HG02885 (cell line): ENCODE measurements around the gene USP5.
A peak's percentile ranks its signal among the peaks of the same experiment; 100 is the strongest.

Source experiments
- ATAC-seq: cut with Tn5 transposase; IDR thresholded peaks from one replicate; pipeline ENCODE4 v1.9.1; 2021; ENCODE audit warnings: mild to moderate bottlenecking; ENCODE audit not compliant: unreplicated experiment, poor library complexity

USP5 gene

DNA sequence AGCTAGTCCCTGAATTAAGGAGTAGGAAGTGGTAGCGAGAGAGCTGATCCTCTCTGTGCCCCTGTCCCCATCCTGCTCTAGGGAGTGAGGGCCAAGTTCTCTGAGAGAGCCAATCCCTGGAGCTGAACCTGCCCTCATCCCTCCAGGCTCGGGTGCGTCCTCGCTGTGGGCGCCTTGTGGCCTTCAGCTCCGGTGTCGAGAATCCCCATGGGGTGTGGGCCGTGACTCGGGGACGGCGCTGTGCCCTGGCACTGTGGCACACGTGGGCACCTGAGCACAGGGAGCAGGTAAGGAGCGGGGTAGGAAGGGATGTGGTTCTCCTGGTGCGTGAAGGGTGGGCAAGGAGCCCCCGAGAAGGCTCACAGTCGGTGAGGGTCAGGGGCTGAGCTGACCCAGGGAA lies 13.1 kb upstream of the USP5 start:
- ATAC-seq, result no peak

DNA sequence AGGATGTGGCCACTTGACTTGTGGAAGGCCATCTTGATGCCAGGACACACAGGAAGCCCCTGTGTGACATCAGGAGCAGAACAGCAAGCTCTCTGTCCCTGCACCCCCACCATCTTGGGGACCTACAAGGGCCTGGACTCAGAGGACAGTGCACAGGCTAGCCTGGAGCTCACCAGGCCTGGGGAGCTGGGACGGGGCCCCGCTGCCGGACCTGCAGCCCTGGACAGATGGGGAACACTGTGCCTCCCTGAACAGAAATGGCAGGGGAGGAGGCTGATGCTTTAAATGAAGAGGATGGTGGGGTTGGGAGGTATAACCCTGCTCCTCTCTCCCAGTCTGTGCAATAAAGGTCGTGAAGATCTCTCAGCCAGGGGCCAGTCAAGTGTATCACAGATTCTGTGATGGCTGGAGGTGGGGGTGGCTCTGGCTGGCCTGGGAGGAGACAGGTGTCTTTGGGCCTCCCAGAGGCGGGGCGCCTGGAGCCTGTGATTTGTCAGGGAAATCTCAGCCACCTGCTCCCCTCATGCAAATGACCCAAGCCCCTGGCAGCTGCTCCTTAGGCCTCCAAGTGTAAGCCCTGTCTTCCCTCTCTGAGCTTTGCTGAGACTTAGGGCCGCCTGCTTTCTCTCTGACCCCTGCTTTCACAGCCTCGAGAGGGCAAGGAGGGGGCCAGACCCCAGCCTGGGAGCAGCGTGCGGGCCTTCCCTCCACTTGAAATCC lies 12.3 kb upstream of the USP5 start:
- peak; percentile 84 for ATAC-seq

DNA sequence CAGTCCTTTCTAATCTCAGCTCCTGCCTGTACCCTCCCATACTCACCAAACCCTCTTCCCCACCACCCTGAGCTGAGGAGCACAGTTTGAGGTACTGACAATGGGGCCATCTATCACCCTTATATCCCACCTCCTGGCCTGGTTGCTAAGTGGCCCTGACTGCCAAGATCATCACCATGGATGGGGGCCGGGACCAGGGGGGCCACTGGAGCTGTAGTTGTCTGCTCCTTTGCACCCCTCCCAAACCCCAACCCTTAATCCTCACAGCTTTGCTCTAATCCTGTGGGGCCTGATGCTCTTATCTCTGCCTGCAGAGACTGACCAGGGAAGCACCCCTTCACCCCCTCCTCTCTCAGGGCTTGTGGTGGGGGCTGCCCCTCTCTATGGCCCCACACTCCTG lies 11.6 kb upstream of the USP5 start:
- ATAC-seq, result no peak

DNA sequence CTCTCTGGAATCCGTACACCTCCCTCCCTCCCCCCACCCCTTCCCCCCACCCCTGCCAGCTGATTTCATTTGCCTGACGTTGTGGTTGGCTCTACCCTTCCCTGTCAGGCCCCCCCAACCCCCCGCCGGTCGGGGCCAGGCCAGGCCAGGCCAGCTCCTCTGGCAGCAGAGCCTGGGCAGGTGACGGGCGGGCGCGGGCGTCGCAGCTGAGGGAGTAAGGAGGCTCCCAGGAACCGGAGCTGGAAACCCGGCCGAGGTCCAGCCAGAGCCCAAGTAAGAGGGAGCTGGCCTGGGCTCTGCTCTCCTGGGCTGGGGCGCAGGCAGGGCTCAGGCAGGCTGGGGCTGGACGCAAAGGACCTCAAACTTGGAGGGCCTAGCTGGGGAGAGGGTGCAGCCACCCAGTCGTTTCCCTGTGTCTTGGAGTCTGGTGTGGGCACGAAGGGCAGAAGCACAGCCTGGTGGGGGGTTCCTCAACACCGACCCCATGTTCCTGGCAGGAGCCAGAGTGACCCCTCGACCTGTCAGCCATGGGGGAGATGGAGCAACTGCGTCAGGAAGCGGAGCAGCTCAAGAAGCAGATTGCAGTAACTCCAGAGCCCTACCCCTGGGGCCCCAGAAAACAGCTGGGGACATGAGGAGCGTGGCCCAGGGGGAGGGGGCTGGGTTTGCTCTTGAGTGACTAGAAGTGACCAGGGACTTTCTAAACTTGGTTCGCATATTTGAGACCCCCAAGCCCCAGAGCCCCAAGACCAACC lies 11.0 kb upstream of the USP5 start, which contains the start of gene GNB3:
GNB3 (plus strand) TSS at position 165 of the 755 bp plus-strand sequence; CDS start at position 528, 363 bp downstream.
- no peak for ATAC-seq

DNA sequence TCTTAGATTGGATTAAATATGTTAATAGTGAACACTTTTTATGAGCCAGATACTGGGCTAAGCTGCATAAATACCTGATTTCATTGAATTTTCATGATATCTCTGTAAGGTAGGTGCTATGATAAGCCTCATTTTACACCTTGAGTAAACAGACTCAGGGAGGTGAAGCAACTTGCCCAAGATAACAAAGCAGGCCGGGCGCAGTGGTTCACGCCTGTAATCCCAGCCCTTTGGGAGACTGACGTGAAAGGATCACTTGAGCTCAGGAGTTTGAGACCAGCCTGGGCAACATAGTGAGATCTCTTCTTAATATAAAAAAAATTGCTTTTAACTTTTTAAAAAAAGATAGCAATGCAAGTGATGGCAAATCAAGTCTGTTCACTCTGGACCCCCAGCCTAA lies 9.9 kb upstream of the USP5 start:
- ATAC-seq, result no peak

DNA sequence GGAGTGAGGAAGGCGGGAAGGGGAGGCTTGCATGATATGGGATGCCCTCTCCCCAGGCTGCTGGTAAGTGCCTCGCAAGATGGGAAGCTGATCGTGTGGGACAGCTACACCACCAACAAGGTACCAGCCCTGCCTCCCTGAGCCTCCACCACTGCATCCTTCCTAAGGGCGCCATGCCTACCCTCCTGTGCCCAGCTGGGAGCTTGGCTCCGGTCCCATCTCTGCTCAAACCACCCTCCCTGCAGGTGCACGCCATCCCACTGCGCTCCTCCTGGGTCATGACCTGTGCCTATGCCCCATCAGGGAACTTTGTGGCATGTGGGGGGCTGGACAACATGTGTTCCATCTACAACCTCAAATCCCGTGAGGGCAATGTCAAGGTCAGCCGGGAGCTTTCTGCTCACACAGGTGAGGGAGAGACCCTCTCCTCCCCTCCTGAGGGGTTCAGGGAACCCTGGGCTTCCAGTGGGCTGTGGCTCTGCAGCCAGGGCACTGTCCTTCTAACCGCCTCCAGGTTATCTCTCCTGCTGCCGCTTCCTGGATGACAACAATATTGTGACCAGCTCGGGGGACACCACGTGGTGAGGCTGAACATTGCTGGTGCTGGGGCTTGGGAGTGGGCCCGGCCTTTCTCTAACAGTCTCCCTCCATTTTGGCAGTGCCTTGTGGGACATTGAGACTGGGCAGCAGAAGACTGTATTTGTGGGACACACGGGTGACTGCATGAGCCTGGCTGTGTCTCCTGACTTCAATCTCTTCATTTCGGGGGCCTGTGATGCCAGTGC lies 8.6 kb upstream of the USP5 start:
- ATAC-seq, result no peak

DNA sequence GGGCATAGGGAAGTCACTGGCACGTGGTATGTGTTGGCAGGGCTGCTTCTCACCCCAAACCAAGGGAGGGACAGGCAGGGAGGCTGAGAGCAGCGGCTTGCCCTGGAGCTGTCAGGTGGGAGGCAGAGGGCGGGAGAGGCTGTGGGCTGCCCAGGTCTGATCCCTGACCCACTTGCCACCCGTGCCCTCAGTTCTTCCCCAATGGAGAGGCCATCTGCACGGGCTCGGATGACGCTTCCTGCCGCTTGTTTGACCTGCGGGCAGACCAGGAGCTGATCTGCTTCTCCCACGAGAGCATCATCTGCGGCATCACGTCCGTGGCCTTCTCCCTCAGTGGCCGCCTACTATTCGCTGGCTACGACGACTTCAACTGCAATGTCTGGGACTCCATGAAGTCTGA lies 6.6 kb upstream of the USP5 start:
- ATAC-seq, result no peak

DNA sequence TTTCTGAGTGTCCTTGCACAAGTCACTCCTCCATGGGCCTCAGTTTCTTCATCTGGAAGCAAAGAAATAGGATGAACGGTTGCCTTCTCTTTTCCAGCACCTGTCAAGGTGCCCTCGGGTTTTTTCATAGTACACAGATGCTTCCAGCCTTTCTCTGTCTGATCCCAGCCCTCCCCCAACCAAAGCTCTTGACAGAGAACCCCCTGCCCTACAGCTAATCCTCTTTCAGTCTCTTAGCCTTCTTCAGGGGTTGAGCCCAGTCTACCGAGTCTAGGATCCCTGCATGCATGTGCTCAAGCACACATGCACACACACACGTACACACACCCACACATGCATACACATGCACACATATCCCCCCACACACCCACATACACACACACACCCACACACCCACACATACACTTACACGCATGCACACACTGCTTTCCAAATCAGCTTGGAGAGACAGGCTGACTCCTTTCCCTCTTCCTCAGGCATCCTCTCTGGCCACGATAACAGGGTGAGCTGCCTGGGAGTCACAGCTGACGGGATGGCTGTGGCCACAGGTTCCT lies 5.6 kb upstream of the USP5 start:
- no peak for ATAC-seq

DNA sequence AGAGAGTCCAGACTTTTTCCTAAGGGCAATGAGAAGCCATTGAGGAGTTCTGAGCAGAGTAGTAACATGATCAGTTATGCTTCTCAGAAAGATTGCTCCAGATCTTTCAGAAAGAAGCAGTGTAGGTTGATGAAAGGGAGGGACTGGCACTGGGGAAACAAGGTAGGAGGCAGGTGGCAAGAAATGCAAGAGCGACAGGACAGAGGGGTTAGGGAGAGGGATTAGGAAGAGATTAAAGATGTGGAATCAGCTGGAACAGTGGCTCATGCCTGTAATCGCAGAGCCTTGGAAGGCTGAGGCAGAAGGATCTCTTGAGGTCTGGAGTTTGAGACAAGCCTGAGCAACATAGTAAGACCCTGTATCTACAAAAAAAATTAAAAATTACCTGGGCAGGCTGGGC lies 4.3 kb upstream of the USP5 start:
- no peak for ATAC-seq

DNA sequence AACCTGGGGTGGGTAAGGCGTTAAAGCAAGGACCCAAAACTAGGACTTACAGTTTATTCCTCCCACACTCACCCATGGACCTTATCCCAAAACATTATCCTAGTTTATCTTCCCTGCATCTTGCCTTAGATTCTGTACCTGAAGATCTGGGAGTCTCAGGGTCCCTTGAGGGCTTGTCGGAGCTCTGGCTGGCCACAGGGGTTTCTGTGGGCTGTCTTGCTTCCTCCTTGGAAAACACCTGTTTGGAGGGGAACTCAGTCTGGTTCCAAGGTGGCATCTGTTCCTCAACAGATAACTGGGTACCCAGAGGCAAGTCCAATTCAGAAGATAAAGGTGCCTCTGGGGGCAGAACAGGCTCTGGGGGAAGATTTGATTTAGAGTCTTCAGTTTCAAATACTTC lies 2.5 kb upstream of the USP5 start:
- no peak for ATAC-seq

DNA sequence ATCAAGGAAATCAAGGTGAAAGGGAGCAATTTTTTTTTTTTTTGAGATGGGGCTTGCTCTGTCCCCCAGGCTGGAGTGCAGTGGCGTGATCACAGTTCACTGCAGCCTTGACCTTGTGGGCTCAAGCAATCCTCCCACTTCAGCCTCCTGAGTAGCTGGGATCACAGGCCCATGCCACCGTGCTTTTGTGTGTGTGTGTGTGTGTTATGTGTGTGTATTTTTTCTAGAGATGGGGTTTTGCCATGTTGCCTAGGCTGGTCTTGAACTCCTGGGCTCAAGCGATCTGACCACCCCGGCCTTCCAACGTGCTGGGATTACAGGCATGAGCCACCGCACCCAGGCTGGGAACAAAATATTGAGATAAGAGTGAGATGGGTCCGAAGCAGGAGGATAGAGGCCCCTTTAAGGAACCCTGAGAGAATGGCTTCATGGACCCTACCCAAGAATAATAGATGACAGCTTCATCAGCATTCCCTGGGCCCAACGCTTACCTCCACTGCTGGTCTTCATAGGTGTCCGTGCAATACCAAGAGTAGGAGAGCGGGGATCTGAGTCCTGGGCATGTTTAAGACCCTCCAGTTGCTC lies 1.9 kb upstream of the USP5 start:
- no peak for ATAC-seq

DNA sequence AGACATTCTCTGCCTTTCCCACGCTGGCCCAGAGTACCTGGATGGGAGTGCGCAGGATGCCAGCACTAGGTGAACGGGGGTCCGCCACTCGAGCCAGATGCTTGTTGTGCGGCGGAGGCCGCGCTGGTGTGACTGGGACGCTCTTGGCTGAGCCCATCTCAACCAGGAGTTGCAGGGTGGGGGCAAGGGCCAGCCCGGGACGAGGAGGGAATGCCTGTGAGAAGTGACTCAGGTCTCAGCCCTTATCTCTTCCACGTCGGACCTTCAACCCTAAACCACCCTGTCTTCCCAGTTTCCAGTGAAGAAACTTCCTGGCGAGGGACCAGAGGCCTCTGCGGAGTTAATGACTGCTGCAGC lies 1.2 kb upstream of the USP5 start:
- ATAC-seq, result no peak

DNA sequence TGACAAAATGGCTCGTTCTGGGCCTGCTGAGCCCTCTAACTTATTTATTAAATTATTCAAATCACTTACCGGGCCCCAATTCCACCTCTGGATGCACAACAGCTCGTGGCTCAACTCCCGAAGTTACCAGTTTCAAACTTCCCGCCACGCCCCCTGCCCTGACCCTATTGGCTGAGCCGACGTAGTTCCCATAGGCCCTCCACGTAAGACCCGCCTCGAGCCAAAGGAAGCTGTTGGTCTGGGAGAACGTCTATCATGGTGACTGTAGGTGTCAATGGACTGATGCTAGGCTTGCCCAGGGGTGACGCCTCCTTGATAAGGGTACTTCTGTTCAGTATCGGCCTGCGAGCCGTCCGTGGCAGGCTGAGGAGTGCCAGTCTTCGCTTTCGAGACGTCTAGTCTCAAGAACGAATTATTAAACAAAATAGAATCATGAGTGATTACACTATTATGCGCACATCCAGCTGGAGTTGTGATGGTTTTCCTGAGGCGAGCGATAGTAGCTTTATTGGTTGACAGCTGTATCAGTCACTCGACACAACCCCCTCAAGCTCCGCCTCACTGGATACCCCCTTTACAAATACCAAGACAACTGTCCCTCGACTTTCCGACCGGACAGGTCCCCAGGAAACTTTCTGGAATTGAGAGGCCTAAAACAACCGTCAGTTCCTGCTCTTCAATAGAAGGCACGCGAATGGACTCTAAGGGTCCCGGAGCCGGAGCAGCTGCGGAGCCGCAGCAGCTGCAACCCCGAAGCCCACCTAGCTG lies 613 bp upstream of the USP5 start, which contains the start of gene CDCA3:
CDCA3 (minus strand) TSS at position 134 of the 768 bp plus-strand sequence. CDS start 334 bp downstream, outside the sequence.
- peak; percentile 59 for ATAC-seq

DNA sequence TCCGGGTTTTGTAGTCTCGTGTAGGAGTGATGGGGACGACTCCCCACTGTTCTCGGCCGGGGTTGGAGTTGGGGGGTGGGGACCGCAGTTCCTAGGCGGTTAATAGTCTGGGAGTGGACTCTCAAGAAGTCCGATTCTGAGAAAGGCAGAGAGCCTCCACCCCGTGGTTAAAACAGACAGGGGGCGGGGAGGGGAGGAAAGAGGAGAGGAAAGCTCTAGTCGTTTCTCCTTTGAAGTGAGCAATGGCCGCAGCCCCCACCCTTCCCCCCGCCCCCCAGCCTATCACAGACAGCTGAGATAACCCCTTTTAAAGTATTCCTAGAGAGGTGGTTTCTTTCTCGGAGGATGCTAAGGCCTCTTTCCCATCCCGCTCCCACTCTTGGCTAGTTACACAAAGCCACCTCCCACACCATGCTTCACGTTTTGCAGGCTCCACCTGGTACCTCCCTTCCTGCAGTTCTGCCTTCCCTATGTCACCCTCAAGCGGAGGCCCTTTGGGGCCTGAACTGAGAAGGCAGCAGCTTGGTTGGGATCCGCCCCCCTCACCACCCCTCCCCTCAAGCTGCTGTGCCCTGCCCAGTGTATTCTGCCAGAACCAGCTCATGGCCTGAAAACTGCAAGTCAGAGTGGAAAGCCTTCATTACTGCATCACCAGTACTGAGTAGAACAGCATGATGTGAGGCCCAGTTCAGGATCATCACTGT lies 853 bp downstream of the USP5 start:
- ATAC-seq, result no peak

DNA sequence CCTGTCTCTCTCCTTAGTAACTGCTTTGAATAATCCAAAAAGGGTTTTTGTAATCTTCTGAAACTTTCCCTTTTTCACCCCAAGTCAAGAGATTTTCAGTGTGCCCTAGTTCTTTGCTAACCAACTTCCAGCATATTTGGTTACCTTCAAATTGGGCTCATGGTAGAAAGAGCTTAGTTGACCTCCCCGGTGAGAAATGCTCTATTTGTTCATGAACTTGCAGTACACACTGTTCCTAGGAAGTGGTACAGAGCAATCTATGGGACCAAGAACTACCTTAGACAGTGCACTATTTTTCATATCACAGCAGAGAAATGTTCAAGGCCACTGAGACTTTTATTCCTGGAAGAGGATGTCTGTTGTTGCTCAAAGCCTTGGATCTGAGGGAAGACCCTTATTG lies 1.7 kb downstream of the USP5 start:
- no peak for ATAC-seq

DNA sequence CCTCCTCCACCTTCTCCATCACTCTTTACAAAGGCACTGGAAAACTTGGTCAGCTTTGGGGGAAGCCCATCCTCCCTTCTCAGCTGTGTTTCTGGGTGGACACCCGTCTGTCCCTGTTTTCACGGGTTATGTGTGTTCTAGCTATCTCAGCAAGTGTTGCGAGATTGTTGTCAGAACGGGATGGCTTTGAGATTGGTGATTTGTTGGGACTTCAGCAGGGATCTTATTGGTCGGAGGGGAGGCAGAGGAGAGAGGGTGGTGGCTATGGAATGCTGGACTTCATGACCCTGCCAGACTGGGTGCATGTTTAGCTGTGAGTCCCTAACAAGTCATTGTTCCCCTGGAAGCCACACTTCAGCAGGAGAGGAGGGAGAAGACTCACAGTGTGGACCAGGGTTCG lies 2.1 kb downstream of the USP5 start:
- no peak for ATAC-seq

DNA sequence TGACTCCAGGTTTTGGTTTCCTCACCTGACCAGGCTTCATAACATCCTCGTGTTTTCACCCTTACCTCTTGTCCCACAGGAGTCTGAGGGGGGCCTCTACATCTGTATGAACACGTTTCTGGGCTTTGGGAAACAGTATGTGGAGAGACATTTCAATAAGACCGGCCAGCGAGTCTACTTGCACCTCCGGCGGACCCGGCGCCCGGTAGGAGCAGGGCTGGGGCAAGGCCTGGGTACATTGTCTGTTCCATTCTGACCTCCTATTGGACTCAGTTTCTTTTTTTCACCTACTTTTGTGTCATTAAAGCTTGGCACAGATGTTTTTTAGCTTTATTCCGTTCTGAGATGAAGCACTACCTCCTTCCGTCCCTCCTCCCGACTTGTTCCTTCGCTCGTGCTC lies 3.4 kb downstream of the USP5 start:
- ATAC-seq, result no peak

DNA sequence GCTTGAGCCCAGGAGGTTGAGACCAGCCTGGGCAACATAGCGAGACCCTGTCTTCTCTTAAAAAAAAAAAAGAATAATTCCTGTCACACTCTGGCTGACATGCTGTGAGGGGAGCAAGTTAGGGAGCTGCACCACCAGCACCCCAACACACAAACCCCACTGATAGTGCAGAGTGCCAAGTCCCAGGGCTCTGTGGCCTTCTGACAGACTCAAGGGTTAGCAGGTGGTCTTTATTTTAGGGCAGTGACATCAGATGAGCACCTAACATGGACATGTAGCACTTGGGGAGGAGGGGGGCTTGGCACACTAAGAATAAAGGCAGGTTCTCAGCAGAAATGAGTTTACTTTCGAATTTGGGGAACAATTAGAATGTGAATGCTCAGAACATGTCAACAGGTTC lies 6.8 kb downstream of the USP5 start:
- no peak for ATAC-seq

DNA sequence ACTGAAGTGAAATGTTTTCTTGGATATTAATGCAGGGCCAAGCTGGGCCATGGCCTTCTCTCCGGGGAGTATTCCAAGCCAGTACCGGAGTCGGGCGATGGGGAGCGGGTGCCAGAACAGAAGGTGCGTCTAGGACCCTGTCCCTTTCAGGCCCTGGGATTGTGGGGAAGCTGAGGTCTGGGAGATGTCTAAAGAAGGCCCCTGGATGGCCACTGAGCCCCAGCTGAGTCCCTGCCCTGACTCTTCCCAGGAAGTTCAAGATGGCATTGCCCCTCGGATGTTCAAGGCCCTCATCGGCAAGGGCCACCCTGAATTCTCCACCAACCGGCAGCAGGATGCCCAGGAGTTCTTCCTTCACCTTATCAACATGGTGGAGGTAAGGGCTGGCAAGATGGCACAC lies 8.2 kb downstream of the USP5 start:
- no peak for ATAC-seq
